Activated CD4-positive, alpha-beta memory T cell treated with anti-CD3 and anti-CD28 coated beads for 36 hours (primary cell): ENCODE measurements around the gene NCOA6. TPM values are rescaled to one million over a fixed set of nuclear protein-coding genes. Genes with fewer than 3 reads are reported as not detected.
A peak's percentile ranks its signal among the peaks of the same experiment; 100 is the strongest.

Experiments
- CTCF ChIA-PET: fragments of 350-600 bp; sonication (Branson Sonifier 250); formaldehyde crosslinking; loops from one replicate; lab custom pipeline; 2021; ENCODE audit warnings: antibody characterized with exemption, inconsistent platforms; lab: Charles Lee
- POLR2A ChIA-PET: fragments of 350-600 bp; sonication (Branson Sonifier 250); formaldehyde crosslinking; loops from one replicate; lab custom pipeline; 2021; ENCODE audit warnings: antibody characterized with exemption; lab: Charles Lee
- DNase-seq: peaks from one replicate; pipeline ENCODE4 v3.0.0-alpha.2; 2020
- H3K27ac Mint-ChIP-seq: one replicate; pipeline ENCODE4 v1.8.0; 2021; ENCODE audit warnings: mixed read lengths
- H3K27me3 Mint-ChIP-seq: one replicate; pipeline ENCODE4 v1.8.0; 2021; ENCODE audit warnings: mixed read lengths
- H3K36me3 Mint-ChIP-seq: one replicate; pipeline ENCODE4 v1.8.0; 2021; ENCODE audit warnings: mixed read lengths
- H3K4me1 Mint-ChIP-seq: one replicate; pipeline ENCODE4 v1.8.0; 2021; ENCODE audit warnings: low read depth, mixed read lengths
- H3K4me3 Mint-ChIP-seq: one replicate; pipeline ENCODE4 v1.8.0; 2021; ENCODE audit warnings: mild to moderate bottlenecking, mixed read lengths
- H3K9me3 Mint-ChIP-seq: one replicate; pipeline ENCODE4 v1.8.0; 2021; ENCODE audit warnings: mixed read lengths
- intact Hi-C: fragments of 100-400 bp; cut with micrococcal nuclease; formaldehyde crosslinking; loops from one replicate; pipeline ENCODE4 v1.15.1; 2023
- total RNA-seq, 2 experiments: library from RNA; stranded (reverse); gene quantifications; one replicate each; pipeline ENCODE4 v1.2.3, GENCODE V29; 2021

Gene NCOA6
- total RNA-seq, 2 experiments from 2014 or later, result 19.6 to 20.7 TPM

DNA sequence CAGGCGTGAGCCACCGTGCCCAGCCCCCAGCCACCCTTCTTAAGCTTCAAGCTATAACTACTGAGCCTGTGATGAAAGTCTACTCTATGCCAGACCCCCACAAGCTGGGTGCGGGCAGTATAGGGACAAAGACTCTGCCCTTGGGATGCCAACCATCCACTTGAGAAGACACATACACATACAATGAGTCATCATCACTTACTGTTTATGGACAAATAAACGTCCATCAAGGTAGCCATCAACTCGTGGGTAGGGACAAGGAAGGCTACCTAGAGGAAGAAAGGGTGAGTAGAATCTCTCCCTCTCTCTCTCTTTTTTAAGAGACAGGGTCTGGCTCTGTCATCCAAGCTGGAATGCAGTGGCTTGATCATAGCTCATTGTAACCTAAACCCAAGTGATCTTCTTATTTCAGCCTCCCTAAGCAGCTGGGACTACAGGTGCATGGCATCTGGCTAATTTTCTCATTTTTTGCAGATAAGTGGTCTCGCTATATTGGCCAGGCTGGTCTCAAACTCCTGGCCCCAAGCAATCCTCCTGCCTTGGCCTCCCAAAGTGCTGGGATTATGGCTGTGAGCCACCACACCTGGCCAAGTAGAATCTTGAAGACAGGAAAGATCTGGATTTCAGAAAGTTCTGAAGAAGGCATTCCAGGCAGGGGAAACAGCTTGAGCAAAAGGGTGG lies 123.9 kb downstream of the NCOA6 start:
- ChIA-PET POLR2A (no interaction called here), CTCF (interaction anchor here (3.1 kb wide), 1 partner anchor 389 kb away, joined by 17 read pairs; no protein-coding TSS in a partner anchor)
- intact Hi-C loops, result no loop called here
- DNase-seq, result no peak
- Mint-ChIP-seq H3K4me1 (peaks cover 15% of the 10 kb centered on the region), H3K27me3 (no peaks in the 10 kb centered on the region), H3K36me3 (no peaks in the 10 kb centered on the region), H3K27ac (no peak overlapping the region), H3K4me3 (no peak overlapping the region), H3K9me3 (no peaks in the 10 kb centered on the region)

DNA sequence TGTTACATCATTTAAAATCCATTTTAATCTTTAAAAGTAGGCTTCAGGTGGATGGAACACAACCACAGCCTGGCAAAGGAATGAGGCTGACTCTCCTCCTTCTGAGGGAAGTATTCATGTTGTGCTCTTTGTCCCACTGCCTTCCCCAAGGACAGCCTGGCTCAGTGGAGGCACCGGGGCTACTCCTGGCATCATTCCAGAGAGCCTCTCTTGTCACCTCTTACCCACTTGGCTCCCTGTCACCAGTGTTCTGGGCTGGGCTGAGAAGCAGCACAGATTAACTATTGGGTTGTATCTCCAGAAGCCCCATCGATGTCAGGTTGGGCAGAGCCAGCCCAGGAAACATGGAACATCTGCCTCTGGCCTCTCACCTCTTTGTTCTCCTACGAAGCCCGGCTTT lies 132.0 kb downstream of the NCOA6 start:
- H3K27ac Mint-ChIP-seq, result no peak overlapping the region
- H3K36me3 Mint-ChIP-seq, result no peaks in the 10 kb centered on the region
- H3K4me1 Mint-ChIP-seq, result no peaks in the 10 kb centered on the region
- H3K4me3 Mint-ChIP-seq, result no peak overlapping the region
- intact Hi-C loops, result no loop called here
- no peak for DNase-seq
- H3K9me3 Mint-ChIP-seq, result no peaks in the 10 kb centered on the region
- ChIA-PET POLR2A (interaction anchor here (0.6 kb wide), 1 partner anchor 31 kb away, joined by 3 read pairs; no protein-coding TSS in a partner anchor), CTCF (no interaction called here)
- H3K27me3 Mint-ChIP-seq, result no peaks in the 10 kb centered on the region

DNA sequence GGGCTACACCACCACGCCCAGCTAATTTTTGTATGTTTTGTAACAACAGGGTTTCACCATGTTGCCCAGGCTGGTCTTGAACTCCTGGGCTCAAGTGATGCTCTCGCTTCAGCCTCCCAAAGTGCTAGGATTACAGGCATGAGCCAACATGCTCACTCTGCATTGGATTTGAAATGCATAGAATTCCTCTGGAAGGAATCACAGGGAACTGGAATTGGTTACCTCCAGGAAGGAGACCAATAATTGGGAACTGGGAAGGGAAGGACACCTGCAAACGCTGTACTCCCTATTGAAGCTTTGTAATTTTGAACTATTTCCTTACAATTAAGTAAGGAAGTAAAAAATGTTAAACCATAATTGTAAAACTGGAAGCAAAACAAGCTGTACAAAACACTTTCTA lies 133.6 kb downstream of the NCOA6 start:
- H3K36me3 Mint-ChIP-seq, result no peaks in the 10 kb centered on the region
- H3K4me3 Mint-ChIP-seq, result no peak overlapping the region
- no peaks in the 10 kb centered on the region for H3K9me3 Mint-ChIP-seq
- no peak overlapping the region for H3K27ac Mint-ChIP-seq
- intact Hi-C loops, result no loop called here
- H3K4me1 Mint-ChIP-seq, result no peaks in the 10 kb centered on the region
- H3K27me3 Mint-ChIP-seq, result no peaks in the 10 kb centered on the region
- ChIA-PET CTCF (no interaction called here), POLR2A (no interaction called here)
- DNase-seq, result no peak

DNA sequence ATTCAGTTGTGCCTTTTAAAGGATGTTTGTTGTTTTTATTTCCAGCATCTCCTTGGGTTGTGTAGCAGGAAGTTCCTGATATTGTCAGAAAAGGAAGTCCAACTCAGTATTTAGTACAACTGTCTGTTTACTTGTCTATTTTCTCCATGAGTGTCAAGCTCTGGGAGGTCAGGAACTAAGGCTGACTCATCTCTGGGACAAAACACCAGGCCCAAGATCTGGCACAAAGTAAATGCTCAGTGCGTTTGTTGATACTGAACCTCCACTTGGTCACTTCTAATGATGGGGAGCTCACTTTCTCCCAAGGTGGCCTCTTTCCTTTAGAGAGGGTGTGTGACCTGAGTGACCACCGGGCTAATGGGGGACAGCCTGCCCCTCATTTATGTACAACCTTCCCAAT lies 136.0 kb downstream of the NCOA6 start:
- H3K27ac Mint-ChIP-seq, result no peak overlapping the region
- no peaks in the 10 kb centered on the region for H3K4me1 Mint-ChIP-seq
- DNase-seq, result no peak
- intact Hi-C loops, result no loop called here
- ChIA-PET CTCF (interaction anchor here (1.2 kb wide), 1 partner anchor 18 kb away, joined by 3 read pairs; no protein-coding TSS in a partner anchor), POLR2A (no interaction called here)
- H3K27me3 Mint-ChIP-seq, result no peaks in the 10 kb centered on the region
- no peak overlapping the region for H3K4me3 Mint-ChIP-seq
- H3K9me3 Mint-ChIP-seq, result no peaks in the 10 kb centered on the region
- H3K36me3 Mint-ChIP-seq, result no peaks in the 10 kb centered on the region

DNA sequence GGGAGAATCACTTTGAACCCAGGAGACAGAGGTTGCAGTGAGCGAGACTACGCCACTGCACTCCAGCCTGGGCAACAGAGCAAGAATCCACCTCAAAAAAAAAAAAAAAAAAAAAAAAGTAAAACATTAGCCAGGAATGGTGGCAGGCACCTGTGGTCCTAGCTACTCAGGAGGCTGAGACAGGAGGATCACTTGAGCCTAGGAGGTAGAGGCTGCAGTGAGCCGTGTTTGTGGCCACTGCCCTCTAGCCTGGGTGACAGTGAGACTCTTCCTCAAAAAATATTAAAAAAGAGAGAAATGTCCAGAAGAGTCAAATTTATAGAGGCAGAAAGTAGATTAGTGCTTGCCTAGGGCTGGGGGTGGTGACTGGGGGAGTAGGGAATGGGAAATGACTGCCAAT lies 141.8 kb downstream of the NCOA6 start:
- H3K4me1 Mint-ChIP-seq, result peaks cover 6% of the 10 kb centered on the region
- ChIA-PET POLR2A (no interaction called here), CTCF (no interaction called here)
- no peaks in the 10 kb centered on the region for H3K9me3 Mint-ChIP-seq
- intact Hi-C loops, result no loop called here
- H3K27me3 Mint-ChIP-seq, result no peaks in the 10 kb centered on the region
- no peaks in the 10 kb centered on the region for H3K36me3 Mint-ChIP-seq
- DNase-seq, result no peak
- H3K27ac Mint-ChIP-seq, result no peak overlapping the region
- H3K4me3 Mint-ChIP-seq, result no peak overlapping the region

DNA sequence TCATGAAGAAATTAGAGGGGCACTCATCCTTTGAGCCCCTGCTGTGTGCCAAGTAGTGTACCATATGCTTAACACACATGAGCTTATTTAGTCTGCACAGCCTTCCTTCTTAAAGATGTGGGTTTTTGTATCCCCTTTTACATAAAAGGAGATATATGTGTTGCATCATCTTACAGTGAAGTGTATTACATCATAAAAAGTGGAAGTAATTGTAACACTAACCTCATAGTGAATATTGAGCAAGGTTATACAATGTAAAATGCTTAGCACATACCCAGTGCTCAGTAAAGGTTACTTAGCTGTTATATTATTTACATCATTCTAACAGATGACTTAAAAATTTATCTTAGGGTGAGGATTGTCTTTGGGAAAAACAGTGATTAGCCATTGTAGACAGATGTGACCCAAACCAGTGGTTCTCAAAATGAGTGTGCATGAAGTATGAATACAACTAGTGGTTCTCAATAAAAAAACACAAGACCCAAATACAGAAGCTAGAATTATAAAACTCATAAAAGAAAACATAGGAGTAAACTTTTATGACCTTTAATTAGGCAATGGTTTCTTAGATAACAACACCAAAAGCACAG lies 144.8 kb downstream of the NCOA6 start:
- H3K36me3 Mint-ChIP-seq, result no peaks in the 10 kb centered on the region
- no peak overlapping the region for H3K4me3 Mint-ChIP-seq
- no peaks in the 10 kb centered on the region for H3K27me3 Mint-ChIP-seq
- intact Hi-C loops, result no loop called here
- H3K4me1 Mint-ChIP-seq, result peaks cover 21% of the 10 kb centered on the region
- no peaks in the 10 kb centered on the region for H3K9me3 Mint-ChIP-seq
- POLR2A ChIA-PET, result interaction anchor here (1.5 kb wide), 1 partner anchor 164 kb away, joined by 7 read pairs; no protein-coding TSS in a partner anchor
- DNase-seq, result no peak
- CTCF ChIA-PET, result interaction anchor here (0.6 to 1.2 kb wide), 4 partner anchors 15 to 142 kb away, joined by 3 to 7 read pairs (median 4); no protein-coding TSS in a partner anchor
- no peak overlapping the region for H3K27ac Mint-ChIP-seq

DNA sequence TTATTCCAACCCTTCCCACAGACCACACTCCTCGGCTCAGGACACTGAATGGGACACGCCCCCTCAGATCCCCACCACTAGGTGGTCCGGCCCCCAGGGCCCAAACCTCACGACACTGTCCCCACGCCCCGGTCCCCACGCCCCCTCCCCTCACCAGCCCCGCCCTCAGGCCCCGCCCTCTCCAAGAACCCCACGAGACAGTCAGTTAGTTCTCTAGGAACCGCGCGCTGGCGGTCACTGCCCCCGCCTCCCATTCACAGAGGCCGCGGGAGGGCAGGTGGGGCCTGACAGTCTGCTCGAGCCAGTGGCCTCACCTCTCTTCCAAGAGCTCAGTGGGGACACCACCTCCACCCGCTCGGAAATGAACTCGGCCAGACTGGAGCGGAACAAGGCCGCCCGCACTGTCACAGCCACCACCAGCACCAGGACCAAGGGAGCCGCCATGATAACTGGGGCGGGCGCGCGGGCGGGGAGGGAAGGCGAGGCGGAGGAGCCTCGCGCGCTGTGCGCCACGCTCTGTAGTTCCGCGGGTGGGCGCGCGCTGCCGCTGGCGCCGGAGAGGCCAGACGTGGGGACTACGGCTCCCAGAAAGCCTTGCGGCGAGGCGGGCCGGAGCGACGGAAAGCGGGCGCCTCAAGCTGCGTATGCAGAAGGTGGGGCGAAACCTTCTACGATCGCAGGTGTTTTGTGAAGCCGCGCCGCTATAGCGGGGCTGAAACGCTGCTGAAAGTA lies 148.6 kb downstream of the NCOA6 start, which contains the start of gene PIGU:
TSS of gene PIGU (minus strand) at position 451 of the 732 bp plus-strand sequence. CDS start at position 444, 7 bp downstream.
- peaks cover 3% of the 10 kb centered on the region for H3K36me3 Mint-ChIP-seq
- ChIA-PET POLR2A (interaction anchor here (1.2 to 1.6 kb wide), 4 partner anchors 27 to 314 kb away, joined by 3 to 4 read pairs (median 4); partner anchors contain the start of genes ITCH, MAP1LC3A and TP53INP2), CTCF (interaction anchor here (0.6 to 1.3 kb wide), 5 partner anchors 29 to 303 kb away, joined by 3 to 5 read pairs (median 3); no protein-coding TSS in a partner anchor)
- peak within 1 kb of the TSS; percentile 93 for H3K27ac Mint-ChIP-seq
- peaks cover 28% of the 10 kb centered on the region for H3K4me1 Mint-ChIP-seq
- H3K4me3 Mint-ChIP-seq, result peak within 1 kb of the TSS; percentile 94
- intact Hi-C loops, result loop anchor here (1.0 to 2.0 kb wide), 3 partner anchors 27 to 160 kb away; partner anchors contain the start of genes DYNLRB1 and TP53INP2
- DNase-seq, result peak; percentile 97
- no peaks in the 10 kb centered on the region for H3K9me3 Mint-ChIP-seq
- H3K27me3 Mint-ChIP-seq, result no peaks in the 10 kb centered on the region

DNA sequence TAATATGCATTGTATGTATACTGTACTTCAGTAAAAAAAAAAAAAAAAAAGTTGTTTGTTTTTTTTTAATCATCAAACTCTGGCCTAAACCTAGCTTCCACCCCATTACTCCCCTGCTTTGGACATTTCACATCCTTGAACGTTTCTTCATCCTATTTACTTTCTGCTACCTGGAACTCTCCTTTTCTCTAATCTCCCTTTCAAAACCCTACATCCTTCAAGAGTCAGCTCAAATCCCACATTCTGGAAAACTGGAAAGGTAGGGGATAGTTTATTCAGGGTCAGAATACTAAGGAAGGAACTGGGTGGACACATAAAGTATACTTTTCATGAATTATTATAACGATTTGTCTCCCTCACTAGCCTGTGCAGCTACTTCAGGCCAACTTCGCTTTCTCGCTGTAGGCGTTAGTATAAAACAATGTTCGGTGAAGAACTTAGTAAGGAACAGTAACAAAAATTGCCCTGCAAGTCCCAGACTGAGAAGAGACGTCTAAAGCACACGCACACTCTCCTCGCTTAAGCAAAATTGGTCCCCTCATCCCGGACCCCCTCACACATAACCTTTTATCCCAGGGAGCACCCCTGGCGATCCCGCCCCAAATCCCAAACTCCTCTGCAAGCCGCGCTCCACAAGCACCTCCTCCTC lies 149.3 kb downstream of the NCOA6 start:
- no peak for DNase-seq
- Mint-ChIP-seq H3K27ac (peak overlapping the region; percentile 93), H3K4me1 (peaks cover 28% of the 10 kb centered on the region), H3K27me3 (no peaks in the 10 kb centered on the region), H3K36me3 (peaks cover 3% of the 10 kb centered on the region), H3K9me3 (no peaks in the 10 kb centered on the region), H3K4me3 (peak overlapping the region; percentile 94)
- intact Hi-C loops, result loop anchor here (2.0 kb wide), 1 partner anchor 159 kb away; the partner anchor contains the start of gene DYNLRB1
- POLR2A ChIA-PET, result interaction anchor here (0.6 to 1.3 kb wide), 4 partner anchors 32 to 313 kb away, joined by 3 to 6 read pairs (median 4); partner anchors contain the start of genes ITCH and MAP1LC3A
- CTCF ChIA-PET, result interaction anchor here (1.3 kb wide), 2 partner anchors 30 to 138 kb away, joined by 3 read pairs; no protein-coding TSS in a partner anchor

DNA sequence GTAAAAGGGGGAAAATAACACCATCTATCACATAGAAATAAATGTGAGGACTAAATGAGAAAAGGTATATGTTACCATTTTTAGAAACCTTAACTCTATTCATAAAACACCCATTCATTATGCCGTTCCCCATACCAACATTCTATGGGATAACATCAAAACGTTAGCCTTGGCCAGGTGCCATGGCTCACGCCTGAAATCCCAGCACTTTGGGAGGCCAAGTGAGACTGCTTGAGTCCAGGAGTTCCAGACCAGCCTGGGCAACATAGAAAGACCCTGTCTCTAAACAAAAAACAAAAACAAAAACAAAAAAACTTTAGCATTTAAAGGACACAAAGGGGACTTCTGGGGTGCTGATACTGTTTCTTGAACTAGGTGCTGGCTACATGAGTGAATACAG lies 149.9 kb downstream of the NCOA6 start:
- Mint-ChIP-seq H3K36me3 (peaks cover 3% of the 10 kb centered on the region), H3K27me3 (no peaks in the 10 kb centered on the region), H3K27ac (no peak overlapping the region), H3K4me3 (peak overlapping the region; percentile 94), H3K9me3 (no peaks in the 10 kb centered on the region), H3K4me1 (peaks cover 24% of the 10 kb centered on the region)
- intact Hi-C loops, result no loop called here
- DNase-seq, result no peak
- ChIA-PET CTCF (interaction anchor here (1.3 kb wide), 1 partner anchor 30 kb away, joined by 3 read pairs; no protein-coding TSS in a partner anchor), POLR2A (interaction anchor here (0.6 to 1.2 kb wide), 2 partner anchors 33 to 234 kb away, joined by 3 to 6 read pairs; no protein-coding TSS in a partner anchor)

DNA sequence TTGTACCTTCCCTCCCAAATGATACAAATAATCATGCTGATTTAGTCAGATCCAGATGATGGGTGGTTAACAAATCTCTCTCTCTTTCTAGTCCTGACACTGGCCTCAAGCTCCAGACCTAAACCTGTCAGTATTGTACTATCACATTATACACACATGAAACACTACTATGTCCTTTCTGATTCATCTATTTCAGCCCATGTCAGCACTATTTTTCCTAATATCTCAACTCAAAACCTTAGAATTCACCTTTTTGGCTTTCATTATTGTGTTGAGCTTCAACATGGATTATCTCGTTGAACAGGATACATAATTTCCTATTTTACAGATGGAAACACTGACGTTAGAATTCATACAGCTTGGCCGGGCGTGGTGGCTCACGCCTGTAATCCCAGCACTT lies 152.0 kb downstream of the NCOA6 start:
- POLR2A ChIA-PET, result no interaction called here

DNA sequence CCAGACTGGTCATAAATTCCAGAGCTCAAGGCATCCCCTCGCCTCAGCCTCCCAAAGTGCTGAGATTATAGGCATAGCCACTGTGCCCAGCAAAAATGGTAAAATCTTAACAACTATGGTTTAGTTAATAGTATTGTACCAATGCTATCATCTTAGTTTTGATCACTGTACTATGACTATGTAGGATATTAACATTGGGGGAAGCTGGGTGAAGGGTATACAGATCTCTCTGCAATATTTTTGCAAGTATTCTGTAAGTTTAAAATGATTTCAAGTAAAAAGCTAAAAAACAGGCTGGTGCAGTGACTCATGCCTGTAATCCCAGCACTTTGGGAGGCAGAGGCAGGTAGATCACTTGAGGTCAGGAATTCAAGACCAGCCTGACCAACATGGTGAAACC lies 156.4 kb downstream of the NCOA6 start:
- no peak overlapping the region for H3K27ac Mint-ChIP-seq
- intact Hi-C loops, result no loop called here
- H3K4me3 Mint-ChIP-seq, result no peak overlapping the region
- no peaks in the 10 kb centered on the region for H3K4me1 Mint-ChIP-seq
- DNase-seq, result no peak
- CTCF ChIA-PET, result no interaction called here
- POLR2A ChIA-PET, result interaction anchor here (0.6 kb wide), 1 partner anchor 380 kb away, joined by 4 read pairs; no protein-coding TSS in a partner anchor
- H3K27me3 Mint-ChIP-seq, result no peaks in the 10 kb centered on the region
- H3K9me3 Mint-ChIP-seq, result no peaks in the 10 kb centered on the region
- H3K36me3 Mint-ChIP-seq, result peaks cover 7% of the 10 kb centered on the region

More for the DNA sequence above, 152.0 kb downstream of the NCOA6 start:
- Mint-ChIP-seq H3K27ac (no peak overlapping the region), H3K9me3 (no peaks in the 10 kb centered on the region), H3K4me3 (no peak overlapping the region), H3K4me1 (peaks cover 20% of the 10 kb centered on the region), H3K36me3 (peaks cover 7% of the 10 kb centered on the region), H3K27me3 (no peaks in the 10 kb centered on the region)
- intact Hi-C loops, result no loop called here
- no peak for DNase-seq
- CTCF ChIA-PET, result no interaction called here
